ENCODE data around the gene NDUFS6. TPM values are rescaled to one million over a fixed set of nuclear protein-coding genes. Genes with fewer than 3 reads are reported as not detected.

The NDUFS6 gene
- total RNA-seq, 1 donor = 30.9 TPM

- TF ChIP-seq, protein P1, sequence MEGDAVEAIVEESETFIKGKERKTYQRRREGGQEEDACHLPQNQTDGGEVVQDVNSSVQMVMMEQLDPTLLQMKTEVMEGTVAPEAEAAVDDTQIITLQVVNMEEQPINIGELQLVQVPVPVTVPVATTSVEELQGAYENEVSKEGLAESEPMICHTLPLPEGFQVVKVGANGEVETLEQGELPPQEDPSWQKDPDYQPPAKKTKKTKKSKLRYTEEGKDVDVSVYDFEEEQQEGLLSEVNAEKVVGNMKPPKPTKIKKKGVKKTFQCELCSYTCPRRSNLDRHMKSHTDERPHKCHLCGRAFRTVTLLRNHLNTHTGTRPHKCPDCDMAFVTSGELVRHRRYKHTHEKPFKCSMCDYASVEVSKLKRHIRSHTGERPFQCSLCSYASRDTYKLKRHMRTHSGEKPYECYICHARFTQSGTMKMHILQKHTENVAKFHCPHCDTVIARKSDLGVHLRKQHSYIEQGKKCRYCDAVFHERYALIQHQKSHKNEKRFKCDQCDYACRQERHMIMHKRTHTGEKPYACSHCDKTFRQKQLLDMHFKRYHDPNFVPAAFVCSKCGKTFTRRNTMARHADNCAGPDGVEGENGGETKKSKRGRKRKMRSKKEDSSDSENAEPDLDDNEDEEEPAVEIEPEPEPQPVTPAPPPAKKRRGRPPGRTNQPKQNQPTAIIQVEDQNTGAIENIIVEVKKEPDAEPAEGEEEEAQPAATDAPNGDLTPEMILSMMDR (IDR thresholded peaks at IDR 0.05; ENCODE audit: insufficient read depth, low read length) = no peak
- DNase-seq (ENCODE audit: low read depth) = no peak
- H3K4me3 ChIP-seq (ENCODE audit: low read depth, low read length) = no peak overlapping the region
Observed at GRCh38 chr5:1860949-1861348, 59.7 kb downstream of the NDUFS6 start.

DNA sequence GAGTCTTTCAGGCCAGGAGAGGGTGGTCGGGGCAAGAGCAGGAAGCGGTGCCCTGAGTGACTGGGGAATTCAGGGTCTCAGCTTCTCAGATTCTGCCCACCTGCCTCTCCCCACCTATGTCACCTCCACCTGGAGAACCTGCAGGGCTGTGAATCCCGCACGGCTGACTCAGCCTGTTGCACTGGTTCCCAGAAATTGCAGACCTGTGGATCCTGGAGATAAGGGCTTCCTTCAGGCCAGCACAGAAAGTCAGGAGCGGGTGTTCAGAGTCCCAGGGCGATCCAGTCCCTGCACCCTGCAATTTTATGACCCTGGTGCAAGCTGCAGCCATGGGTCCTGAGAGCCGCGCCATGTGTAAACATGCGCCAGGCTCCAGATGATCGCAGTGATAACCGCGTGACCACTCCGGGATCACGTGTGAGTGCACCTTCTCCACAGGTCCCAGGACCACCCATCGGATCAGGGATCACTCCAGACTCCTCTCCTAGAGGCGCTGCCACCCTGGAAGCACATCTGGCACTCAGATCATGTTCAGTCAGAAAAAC, 63.8 kb downstream of the NDUFS6 start:
- DNase-seq (ENCODE audit: low read depth) = no peak
- no peak overlapping the region for H3K4me3 ChIP-seq (ENCODE audit: low read depth, low read length)
- TF ChIP-seq, protein P1 (IDR thresholded peaks at IDR 0.05; ENCODE audit: insufficient read depth, low read length) = no peak

- DNase-seq (ENCODE audit: low read depth) = no peak
- TF ChIP-seq, protein P1 (IDR thresholded peaks at IDR 0.05; ENCODE audit: insufficient read depth, low read length) = no peak
- no peak overlapping the region for H3K4me3 ChIP-seq (ENCODE audit: low read depth, low read length)
Observed at GRCh38 chr5:1865486-1865885, 64.3 kb downstream of the NDUFS6 start.

Other genes starting within 250 kb of the NDUFS6 start
- gene MRPL36, start 1.6 kb upstream of the NDUFS6 start, total RNA-seq (ENCODE audit: low replicate concordance) = 3.8 and 47.9 TPM in 2 replicates
- gene IRX4, start 81.5 kb downstream of the NDUFS6 start, total RNA-seq (ENCODE audit: low replicate concordance) = not detected in 2 replicates